Endometrial microvascular endothelial cells (primary cell): ENCODE measurements around the gene FGD1. TPM values are rescaled to one million over a fixed set of nuclear protein-coding genes. Genes with fewer than 3 reads are reported as not detected.

Experiments used
- in situ Hi-C: cut with HindIII; loops from 2 replicates; pipeline ENCODE4 v1.10.0; 2017; ENCODE audit warnings: low sequenced_read_pairs, low pct_unique_long_range_greater_than_20kb; ENCODE audit errors: inconsistent ontology term
- total RNA-seq: library from RNA; depleted of rRNA; stranded (reverse); fragments of >200 nt; gene quantifications from one replicate; pipeline ENCODE4 v1.2.3, GENCODE V29; 2015; ENCODE audit errors: inconsistent ontology term

FGD1 gene
- total RNA-seq, 1 donor from 2014 or later: 9.5 TPM

DNA sequence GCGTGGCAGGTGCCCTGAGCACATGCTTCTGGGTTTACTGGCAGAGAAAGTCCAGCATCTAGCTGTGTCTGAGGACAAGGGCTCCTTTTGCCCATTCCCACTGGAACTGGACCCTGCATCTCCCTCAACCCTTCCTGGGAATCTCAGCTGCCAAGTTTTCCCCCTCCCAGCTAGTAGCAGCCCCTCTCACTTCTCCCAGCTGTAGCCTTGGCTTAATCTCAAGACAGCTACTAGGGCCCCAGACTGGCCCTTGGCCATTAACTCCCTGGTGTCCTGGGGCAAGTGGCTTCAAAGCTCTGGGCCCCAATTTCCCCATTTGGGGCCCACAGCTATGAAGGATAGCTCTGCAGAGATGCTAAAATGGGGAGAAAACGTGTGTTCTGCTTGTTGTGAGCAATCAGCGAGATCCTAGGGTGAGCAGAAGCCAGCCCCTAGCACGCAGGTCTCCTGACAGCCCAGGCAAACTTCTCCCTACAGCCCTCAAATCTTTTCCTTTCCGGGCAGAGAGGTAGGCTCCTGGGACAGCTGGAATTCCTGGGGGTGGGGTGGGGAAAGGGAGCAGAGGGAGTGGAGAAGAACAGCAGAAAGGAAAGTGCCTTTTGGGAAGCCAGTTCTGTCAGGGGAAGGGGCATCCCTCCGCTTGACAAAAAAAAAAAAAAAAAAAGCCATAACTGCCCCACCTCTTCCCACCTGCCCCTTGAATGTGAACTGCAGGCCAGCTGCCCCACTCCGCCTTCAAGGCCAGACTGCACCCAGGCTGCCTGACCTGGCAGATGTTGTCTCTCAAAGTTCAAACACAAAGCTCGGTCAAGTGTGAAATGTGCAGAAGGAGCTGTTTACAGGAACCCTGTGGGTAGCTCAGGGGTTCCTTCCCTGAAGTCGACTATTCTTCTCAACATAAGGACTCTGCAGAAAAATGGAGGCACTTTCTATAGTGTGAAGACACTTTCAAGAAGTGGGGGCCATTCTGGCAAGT lies 16.6 kb downstream of the FGD1 start:
- in situ Hi-C loops: no loop called here

DNA sequence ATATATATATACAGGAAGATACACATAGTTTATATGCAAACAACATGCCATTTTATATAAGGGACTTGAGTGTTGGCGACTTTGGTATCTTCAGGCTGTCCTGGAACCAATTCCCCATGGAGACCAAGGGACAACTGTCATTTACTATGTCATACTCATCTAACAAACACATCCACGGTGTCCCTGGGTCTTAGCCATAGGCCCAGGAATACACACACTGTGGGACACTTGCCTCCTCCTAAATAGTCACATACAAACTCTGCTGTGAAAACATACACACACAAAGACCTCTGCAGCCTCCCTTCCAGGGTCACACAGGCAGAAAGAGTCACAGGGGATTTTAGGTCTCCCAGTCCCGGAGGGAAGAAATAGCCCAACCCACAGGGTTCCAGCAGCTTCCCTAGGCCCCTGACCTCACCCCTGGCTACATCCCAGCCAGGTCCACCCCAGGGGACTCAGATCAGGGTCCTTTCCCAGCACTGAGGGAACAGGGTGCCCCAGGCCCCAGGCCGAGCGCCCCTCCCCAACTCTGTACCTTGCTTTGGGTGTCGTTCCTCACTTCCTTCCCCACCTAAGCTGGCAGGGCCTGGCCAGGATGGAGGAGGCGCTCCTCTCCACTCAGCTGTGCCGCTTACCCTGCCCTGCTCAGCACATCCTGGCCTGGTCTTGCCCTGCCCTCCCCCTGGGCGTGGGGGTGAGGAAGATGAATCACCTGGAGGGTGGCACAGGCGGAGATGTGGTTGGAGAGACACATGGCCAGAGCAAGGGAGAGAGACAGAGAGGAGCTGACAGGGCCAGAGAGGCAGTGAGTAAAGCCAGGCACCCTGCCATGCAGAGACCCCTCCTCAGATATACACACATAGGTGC lies 21.8 kb downstream of the FGD1 start:
- in situ Hi-C loops: no loop called here

DNA sequence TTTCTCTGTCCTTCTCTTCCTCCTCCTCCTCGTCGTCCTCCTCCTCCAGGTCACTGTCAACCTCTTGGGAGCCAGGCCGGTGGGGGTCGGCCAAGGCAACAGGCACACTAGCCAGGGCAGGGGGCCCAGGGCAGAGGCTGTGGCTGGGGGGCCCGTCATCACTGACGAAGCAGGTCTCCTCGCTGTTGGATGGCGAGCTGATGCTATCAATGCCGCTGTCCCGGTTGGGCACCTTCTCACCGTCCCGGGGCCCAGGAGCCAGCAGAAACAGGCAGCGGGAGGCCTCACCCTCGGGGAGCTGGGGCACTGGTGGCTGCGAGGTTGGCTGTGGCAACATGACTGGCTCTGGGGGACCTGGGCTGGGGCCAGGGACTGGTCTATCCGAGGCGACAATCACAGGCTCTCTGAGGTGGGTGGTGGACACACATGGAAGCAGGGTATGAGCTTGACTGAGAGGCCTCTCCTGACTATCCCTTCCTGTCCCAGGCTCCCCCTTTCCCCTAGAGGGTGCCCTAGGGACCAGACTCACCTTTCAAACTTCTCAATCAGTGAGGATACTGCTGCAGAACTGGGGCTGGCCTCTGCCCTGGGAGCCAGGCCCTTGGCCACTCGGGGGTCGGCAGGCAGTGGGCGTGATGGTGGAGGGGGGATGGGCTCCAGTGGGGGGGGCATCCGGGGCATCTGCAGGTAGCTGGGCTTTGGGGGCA lies 25.8 kb downstream of the FGD1 start:
- in situ Hi-C loops: no loop called here

DNA sequence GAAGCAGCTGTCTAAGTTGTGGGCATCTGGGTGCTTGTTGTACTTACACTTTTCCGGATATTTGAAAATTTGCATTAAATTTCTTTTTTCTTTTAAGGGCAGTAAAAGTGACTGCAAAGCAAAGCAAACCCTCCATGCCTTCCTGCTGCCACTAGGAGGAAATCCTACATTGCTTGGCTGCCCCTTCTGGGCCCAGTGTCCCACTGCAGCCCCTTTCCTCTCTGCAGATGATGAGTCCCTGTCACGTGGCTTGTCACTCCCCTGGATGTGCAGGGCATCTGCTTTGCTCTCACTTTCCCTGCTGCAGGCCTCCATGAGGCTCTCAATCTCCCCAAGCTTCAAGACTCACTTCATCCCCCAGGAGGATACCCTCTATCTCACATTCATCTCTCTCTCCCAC lies 43.1 kb downstream of the FGD1 start:
- in situ Hi-C loops: no loop called here

DNA sequence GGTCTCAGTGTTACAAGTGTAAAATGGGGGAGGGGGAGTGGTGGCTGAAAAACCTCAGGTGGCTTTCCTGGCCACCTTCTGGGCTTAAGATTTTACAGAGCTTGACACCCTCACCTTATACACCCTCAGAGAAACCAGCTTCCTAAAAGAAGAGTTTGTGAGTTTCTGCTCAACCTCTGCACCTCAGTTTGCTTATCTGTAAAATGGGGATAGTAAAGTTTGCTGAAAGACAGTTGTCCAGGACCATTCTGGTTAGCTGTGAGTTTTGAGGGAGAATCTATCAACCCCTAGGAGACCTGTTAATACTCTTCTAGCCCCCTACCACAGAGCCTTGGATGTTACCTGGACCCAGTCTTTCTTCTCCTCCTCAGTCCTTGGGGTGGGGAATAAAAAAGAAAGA lies 46.1 kb downstream of the FGD1 start:
- in situ Hi-C loops: no loop called here

DNA sequence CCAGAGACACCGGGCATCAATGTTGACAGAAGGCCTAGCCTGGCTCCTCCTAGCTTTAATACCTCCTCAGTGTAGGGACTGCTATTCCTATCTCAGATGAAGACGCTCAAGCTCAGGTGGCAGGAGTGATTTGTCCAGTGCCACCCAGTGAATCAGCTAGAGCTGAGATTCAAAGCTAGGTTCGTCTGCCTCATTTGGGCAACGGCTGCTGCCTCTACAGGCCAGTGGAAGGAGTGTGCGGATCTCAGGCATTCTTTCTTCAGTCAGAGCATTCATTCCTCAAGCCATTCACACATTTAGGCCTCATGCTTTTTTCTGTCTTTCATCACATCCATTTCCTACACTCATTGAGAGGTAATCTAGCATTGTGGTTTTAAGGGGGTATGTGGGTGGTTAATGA lies 48.6 kb downstream of the FGD1 start:
- in situ Hi-C loops: no loop called here

DNA sequence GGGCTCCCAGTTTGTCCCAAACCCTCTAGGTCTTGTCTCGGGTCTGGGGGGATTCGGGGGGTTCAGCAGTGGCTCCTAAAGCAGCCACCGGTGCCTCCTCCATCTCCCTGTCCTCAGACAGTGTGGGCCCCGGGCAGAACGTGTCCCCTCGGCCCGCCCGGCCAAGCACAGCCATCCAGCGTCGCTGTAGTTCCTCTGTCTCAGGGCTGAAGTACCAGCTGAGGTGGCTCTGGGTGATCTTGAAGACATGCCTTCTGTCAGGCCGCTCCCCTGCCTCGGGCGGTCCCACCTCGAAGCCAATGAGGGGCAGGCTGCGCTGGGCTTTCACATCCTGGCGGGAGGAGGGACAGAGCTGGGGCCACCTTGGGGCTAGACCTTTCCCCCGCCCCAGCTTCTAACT lies 50.0 kb downstream of the FGD1 start:
- in situ Hi-C loops: no loop called here

DNA sequence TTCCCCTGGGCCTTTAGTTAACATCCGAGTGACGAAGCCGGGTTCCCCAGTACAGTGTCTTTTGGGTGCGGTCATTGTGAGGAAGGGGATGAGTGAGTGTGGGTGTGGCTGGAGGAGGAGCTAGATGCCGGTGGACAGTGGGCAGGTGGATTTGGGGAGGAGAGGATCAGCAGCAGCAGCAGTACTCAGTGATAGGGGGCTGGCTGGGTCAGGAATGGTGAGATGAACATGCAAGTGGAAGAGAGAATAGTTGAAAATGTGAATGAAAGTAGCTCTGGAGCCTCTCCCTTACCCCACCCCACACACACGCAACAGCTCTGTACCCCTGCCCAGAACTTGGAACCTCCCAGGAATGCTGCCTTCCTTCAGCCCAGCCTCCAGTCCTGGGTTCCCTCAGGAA lies 51.3 kb downstream of the FGD1 start:
- in situ Hi-C loops: no loop called here

DNA sequence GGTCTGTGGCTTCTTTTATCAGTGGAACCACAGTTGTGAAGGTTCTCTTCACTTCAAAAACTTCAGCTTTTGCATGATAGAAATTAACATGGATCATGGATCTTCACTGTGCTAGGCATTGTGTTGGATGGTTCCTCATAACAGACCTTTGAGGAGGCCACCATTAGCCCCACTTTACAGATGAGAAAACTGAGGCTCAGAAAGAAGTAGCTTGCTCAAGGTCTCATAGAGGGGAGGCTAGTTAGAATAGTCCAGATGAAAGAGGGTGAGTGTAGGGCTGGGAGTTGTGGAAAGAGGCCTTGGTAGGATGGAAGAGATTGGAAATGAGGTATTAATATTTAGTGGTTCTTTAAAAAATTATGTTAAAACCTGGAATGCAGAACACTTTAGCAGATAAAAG lies 53.2 kb downstream of the FGD1 start:
- in situ Hi-C loops: no loop called here

DNA sequence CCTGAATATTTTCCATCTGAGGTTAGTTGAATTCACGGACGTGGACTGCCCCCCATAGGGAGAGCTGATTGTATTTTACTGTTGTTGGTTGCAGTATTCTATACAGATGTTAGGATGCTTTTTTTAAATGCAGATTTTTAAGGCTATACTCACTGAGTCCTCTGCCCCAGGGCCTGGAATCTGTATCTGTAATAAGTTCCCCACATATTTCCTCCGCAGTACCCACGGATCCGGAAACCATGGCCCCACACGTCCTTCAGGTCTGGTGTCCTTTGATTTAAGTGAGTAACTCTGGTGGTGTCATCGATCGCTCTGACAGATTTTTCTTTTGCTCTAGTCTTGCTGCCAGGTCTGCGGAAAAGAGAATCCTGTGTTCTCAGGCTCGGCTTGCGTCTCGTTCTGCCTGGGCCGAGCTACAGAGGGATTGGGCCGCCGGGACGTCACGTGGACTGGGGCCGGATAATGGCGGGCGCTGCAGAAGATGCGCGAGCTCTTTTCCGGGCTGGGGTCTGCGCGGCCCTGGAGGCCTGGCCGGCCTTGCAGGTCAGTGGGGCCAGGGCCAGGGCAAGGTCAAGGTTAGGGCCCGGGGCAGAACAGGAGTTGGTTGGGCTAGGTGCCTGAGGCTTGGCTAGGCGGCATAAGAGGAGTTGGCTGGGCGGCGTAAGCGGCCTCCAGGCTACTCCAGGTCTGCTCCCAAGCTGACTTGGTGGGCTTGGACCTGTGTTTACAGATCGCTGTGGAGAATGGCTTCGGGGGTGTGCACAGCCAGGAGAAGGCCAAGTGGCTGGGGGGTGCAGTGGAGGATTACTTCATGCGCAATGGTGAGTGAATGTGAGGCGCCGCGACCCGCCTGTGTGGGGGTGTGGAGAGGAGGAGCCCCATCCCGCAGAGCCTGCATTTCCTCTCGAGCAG lies 55.8 kb downstream of the FGD1 start, which contains the start of gene TSR2:
Gene TSR2, plus strand, starts transcription at position 445 of the 912 bp plus-strand sequence. Its CDS starts 18 bp downstream, at position 463.
- in situ Hi-C loops: no loop called here

DNA sequence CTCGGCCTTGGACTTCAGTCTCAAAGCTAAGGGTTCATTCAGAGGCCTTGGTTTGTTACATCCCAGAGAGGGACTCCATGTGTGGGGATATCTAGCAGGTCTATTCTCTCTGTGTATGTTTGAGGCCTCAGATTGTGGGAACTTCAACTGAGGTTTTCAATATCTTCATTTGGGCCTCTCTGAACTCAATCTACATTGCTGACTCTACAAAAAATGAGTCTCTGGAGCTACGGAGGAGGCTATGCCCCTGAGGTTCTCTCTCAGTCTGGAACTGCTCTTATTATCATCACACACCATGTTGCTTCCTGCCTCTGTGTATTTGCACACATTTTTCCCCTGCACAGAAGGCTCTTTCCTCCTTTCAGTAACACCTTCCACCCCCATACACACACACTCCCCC lies 60.9 kb downstream of the FGD1 start:
- in situ Hi-C loops: no loop called here

DNA sequence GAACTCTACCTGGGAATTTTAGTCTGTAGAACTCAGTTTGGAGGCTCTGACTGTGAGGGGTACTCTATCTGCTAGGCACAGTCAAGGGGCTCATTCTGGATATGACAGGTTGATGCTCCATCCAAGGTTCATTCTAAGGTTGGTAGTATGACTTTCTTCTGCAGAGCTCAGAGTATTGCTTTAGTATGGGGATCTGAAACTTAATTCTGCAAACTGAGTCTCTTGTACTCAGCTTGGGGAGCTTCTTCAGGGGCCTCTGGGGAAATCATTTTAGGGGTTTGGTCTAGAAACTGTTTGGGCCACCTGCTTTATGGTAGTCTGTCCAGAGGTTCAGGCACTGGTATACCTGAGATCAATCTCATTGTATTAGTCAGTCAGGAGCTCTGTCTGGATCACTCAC lies 65.5 kb downstream of the FGD1 start:
- in situ Hi-C loops: no loop called here

DNA sequence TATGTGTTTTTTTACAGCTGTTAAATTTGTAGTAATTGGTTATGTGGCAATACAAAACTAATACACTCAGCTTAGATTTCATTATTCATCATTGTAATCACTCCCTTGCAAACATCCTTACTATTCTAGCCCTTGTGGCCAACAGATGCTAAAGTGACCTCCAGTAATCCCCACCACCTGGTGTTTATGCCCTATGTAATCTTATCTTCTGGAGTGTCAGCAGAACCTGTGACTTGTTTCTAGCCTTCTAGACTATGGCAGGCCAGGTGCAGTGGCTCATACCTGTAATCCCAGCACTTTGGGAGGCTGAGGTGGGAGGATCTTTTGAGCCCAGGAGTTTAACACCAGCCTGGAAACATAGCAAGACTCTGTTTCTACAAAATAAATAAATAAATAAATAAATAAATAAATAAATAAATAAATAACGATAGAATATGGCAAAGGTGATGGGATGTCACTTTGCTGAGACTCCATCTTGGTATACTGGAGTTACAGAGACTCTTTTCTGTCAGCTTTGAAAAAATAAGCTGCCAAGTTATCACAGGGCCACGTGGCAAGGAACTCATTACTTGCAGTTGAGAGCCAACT lies 68.1 kb downstream of the FGD1 start:
- in situ Hi-C loops: no loop called here

DNA sequence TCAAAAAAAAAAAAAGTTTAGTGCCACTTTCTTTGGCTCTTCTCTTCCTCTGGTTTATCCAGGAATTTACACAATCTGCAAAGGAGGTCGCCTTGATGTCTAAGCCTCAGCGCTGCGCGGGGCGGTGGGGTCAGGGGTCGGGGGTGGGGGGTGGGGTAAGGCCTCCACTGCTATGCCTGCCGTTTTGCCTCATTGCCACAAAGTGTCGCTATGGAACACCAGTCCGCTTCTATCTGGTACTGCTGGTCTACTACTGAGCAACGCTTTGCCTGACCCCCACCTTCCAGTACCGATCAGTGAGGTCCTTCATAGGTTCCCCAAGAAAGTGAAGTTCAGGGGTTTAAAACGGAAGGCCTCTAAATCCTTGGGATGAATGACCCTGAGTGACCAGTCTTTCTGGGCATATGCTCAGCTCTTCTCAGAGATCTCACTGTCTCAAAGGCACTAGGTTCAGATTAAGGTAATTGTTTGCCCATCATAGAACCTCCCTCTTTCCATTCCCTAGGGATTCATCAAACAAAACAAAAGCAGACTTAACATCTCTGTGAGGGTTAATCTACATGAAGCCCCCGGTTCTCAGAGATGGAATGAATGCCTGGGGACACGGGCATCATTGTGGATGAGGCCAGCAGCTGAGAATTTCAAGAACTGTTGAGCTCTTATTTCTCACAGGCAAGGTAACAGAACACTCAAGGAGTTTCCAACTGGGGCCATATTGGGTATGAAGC lies 72.7 kb downstream of the FGD1 start:
- in situ Hi-C loops: no loop called here

DNA sequence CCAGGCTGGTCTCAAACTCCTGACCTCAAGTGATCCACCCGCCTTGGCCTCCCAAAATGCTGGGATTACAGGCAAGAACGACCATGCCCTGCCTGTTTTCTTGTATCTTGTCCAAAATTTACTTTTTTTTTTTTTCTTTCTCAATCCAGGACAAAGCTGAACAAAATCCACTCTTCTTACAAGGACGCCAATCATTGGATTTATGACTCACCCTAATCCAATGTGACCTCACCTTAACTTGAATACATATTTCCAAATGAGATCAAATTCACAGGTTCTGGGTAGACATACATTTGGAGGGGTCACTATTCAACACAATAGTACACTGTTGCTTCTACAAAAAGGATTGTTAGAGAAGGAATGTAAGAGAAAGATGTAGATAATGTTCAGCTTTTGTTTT lies 73.9 kb downstream of the FGD1 start:
- in situ Hi-C loops: no loop called here

DNA sequence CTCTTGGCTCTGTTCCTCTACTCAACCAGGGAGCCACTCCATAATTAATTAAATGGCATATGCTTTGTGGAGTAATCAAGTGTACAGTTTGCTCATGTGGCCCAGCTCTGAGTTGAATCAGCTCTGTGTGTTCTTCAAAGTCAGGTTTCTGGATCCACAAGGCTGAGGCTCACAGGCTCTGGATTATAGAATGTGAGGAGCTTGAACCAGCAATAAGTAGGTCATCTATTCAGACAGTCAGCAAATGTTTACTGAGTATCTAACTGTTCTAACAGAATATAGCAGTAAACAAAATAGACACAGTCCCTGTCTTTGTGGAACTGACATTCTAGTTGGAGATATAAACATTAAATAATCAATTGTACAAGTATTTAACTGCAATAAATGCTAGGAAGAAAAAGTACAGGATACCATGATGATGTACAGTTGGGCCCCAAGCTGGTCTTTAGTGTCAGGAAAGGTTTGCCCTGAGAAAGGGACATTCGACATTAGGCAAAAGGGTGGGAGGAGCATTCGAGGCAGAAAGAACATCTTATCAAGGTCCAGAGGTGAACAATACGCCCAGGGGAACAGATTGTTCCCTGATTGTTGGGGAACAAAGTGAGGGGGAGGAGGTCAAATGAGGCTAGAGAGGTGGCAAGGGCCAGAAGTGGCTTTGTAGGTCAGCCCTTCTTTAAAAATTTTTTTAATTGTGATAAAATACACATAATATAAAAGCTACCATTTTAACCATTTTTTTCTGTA lies 76.3 kb downstream of the FGD1 start:
- in situ Hi-C loops: no loop called here

DNA sequence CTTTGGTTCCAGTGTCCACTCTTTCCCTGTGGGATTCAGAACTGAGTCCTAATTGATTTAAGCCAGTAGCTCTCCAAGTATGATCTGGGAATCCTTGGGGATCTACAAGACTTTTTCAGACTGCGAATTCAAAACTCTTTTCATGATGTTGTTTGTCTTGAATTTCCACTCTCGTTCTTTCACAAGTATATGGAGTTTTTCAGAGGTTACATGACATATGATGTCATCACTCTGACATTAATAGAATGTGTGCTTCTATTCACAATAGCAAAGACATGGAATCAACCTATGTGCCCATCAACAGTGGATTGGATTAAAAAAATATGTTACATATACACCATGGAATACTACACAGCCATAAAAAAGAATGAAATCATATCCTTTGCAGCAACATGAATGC lies 79.1 kb downstream of the FGD1 start:
- in situ Hi-C loops: no loop called here
